ENCODE results near the gene CCDC181. TPM values are rescaled to one million over a fixed set of nuclear protein-coding genes. Genes with fewer than 3 reads are reported as not detected.

Gene CCDC181
- 0.23 and 0.42 TPM in 2 replicates for total RNA-seq (2022)
- Bru-seq, nascent RNA: percentile 34 among the genes with signal in this experiment
- BruChase-seq, experiment 1, labeled RNA remaining after a 2-hour chase: percentile 36 among the genes with signal in this experiment
- percentile 27 among the genes with signal in this experiment for BruChase-seq, experiment 2, labeled RNA remaining after a 6-hour chase
- long read RNA-seq: 0 reads

DNA sequence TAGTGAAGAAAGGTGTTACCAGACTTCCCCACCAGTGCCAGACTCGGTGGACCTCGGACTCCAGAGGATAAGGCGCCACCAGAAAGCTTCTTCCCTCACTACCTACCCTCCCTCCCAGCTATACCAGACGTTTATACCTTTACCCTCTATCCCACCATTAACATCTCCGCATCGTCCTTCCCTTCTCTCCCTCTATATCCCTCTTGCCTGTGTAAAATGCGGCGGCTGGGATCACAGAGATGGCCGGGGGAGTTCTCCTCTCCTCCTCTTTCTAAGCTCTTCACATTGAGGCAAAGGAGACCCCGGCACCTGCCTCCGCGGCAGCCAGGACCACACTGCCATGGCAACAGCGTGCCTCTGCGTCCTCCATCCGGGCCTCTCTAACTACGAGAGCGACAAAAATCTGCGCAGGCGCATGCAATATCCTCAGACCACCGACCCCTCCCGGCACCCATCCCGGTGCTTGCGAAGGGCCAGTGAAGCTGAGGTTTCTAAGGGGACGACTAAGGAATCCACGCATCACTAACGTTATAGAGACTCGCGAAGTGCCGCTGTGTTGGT lies at the start of gene CCDC181:
Gene CCDC181 (minus strand): TSS at position 394 of the 561 bp plus-strand sequence. CDS start 2,547 bp downstream, outside the sequence.
- H3K27me3 ChIP-seq (replicated peaks; ENCODE audit: control insufficient read depth, insufficient read depth, low read length): no peaks in the 10 kb centered on the region
- TF ChIP-seq, protein P1, sequence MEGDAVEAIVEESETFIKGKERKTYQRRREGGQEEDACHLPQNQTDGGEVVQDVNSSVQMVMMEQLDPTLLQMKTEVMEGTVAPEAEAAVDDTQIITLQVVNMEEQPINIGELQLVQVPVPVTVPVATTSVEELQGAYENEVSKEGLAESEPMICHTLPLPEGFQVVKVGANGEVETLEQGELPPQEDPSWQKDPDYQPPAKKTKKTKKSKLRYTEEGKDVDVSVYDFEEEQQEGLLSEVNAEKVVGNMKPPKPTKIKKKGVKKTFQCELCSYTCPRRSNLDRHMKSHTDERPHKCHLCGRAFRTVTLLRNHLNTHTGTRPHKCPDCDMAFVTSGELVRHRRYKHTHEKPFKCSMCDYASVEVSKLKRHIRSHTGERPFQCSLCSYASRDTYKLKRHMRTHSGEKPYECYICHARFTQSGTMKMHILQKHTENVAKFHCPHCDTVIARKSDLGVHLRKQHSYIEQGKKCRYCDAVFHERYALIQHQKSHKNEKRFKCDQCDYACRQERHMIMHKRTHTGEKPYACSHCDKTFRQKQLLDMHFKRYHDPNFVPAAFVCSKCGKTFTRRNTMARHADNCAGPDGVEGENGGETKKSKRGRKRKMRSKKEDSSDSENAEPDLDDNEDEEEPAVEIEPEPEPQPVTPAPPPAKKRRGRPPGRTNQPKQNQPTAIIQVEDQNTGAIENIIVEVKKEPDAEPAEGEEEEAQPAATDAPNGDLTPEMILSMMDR (IDR thresholded peaks at IDR 0.05; ENCODE audit: insufficient read depth in 1 of 2, low read depth in 1 of 2, low read length in 1 of 2, severe bottlenecking in 1 of 2, unreplicated experiment in 1 of 2): no peak
- no peaks in the 10 kb centered on the region for H3K9me3 ChIP-seq
- H3K27ac Mint-ChIP-seq (ENCODE audit: unreplicated experiment): no peak within 1 kb of the TSS
- H3K9me3 Mint-ChIP-seq (ENCODE audit: unreplicated experiment): peaks cover 8% of the 10 kb centered on the region
- POLR2A ChIA-PET: interaction anchor here (0.5 kb wide), 1 partner anchor 82 kb away, joined by 3 read pairs; no protein-coding TSS in a partner anchor
- no TSS peak for BruUV-seq (replicated peaks)
- DNase-seq: no peak
- peaks cover 11% of the 10 kb centered on the region for H3K27me3 Mint-ChIP-seq (ENCODE audit: insufficient read depth, unreplicated experiment)
- no peak within 1 kb of the TSS for H3K4me3 ChIP-seq (ENCODE audit: low read depth, low read length)
- H3K36me3 Mint-ChIP-seq (ENCODE audit: insufficient read depth, unreplicated experiment): no peaks in the 10 kb centered on the region
- H3K4me3 Mint-ChIP-seq (ENCODE audit: unreplicated experiment): no peak within 1 kb of the TSS
- CTCF ChIA-PET: no interaction called here
- no peaks in the 10 kb centered on the region for H3K4me1 ChIP-seq
- peaks cover under 1% of the 10 kb centered on the region for H3K4me1 Mint-ChIP-seq (ENCODE audit: low read depth, unreplicated experiment)
- intact Hi-C loops (cut with micrococcal nuclease; ENCODE audit: unreplicated experiment): no loop called here
- H3K36me3 ChIP-seq (ENCODE audit: control insufficient read depth, insufficient read depth, low read length): no peaks in the 10 kb centered on the region

GRCh38 chr1:169475806-169476387 lies 48.6 kb upstream of the CCDC181 start:
- Histone ChIP-seq H3K27me3 (replicated peaks; ENCODE audit: control insufficient read depth, insufficient read depth, low read length) (no peaks in the 10 kb centered on the region), H3K9me3 (no peaks in the 10 kb centered on the region), H3K4me1 (peaks cover 12% of the 10 kb centered on the region), H3K36me3 (ENCODE audit: control insufficient read depth, insufficient read depth, low read length) (peaks cover 1% of the 10 kb centered on the region), H3K4me3 (ENCODE audit: low read depth, low read length) (no peak overlapping the region)
- TF ChIP-seq, protein P1 (IDR thresholded peaks at IDR 0.05; ENCODE audit: insufficient read depth in 1 of 2, low read depth in 1 of 2, low read length in 1 of 2, severe bottlenecking in 1 of 2, unreplicated experiment in 1 of 2): no peak
- Mint-ChIP-seq H3K27me3 (ENCODE audit: insufficient read depth, unreplicated experiment) (no peaks in the 10 kb centered on the region), H3K4me3 (ENCODE audit: unreplicated experiment) (no peak overlapping the region), H3K36me3 (ENCODE audit: insufficient read depth, unreplicated experiment) (peaks cover 17% of the 10 kb centered on the region), H3K9me3 (ENCODE audit: unreplicated experiment) (no peaks in the 10 kb centered on the region), H3K27ac (ENCODE audit: unreplicated experiment) (no peak overlapping the region), H3K4me1 (ENCODE audit: low read depth, unreplicated experiment) (peaks cover 14% of the 10 kb centered on the region)
- CTCF ChIA-PET: no interaction called here
- POLR2A ChIA-PET: interaction anchor here (0.7 to 0.8 kb wide), 2 partner anchors 10 to 32 kb away, joined by 3 read pairs; no protein-coding TSS in a partner anchor
- intact Hi-C loops (cut with micrococcal nuclease; ENCODE audit: unreplicated experiment): no loop called here
- no TSS peak for BruUV-seq (replicated peaks)
- DNase-seq: no peak

GRCh38 chr1:169474302-169474995 lies 47.2 kb upstream of the CCDC181 start:
- Histone ChIP-seq H3K9me3 (no peaks in the 10 kb centered on the region), H3K27me3 (replicated peaks; ENCODE audit: control insufficient read depth, insufficient read depth, low read length) (no peaks in the 10 kb centered on the region), H3K4me1 (peaks cover 3% of the 10 kb centered on the region), H3K4me3 (ENCODE audit: low read depth, low read length) (no peak overlapping the region), H3K36me3 (ENCODE audit: control insufficient read depth, insufficient read depth, low read length) (peaks cover 1% of the 10 kb centered on the region)
- ChIA-PET CTCF (no interaction called here), POLR2A (interaction anchor here (0.7 kb wide), 1 partner anchor 31 kb away, joined by 3 read pairs; no protein-coding TSS in a partner anchor)
- no TSS peak for BruUV-seq (replicated peaks)
- Mint-ChIP-seq H3K9me3 (ENCODE audit: unreplicated experiment) (no peaks in the 10 kb centered on the region), H3K4me1 (ENCODE audit: low read depth, unreplicated experiment) (peaks cover 3% of the 10 kb centered on the region), H3K36me3 (ENCODE audit: insufficient read depth, unreplicated experiment) (peaks cover 17% of the 10 kb centered on the region), H3K4me3 (ENCODE audit: unreplicated experiment) (no peak overlapping the region), H3K27ac (ENCODE audit: unreplicated experiment) (no peak overlapping the region), H3K27me3 (ENCODE audit: insufficient read depth, unreplicated experiment) (no peaks in the 10 kb centered on the region)
- TF ChIP-seq, protein P1 (IDR thresholded peaks at IDR 0.05; ENCODE audit: insufficient read depth in 1 of 2, low read depth in 1 of 2, low read length in 1 of 2, severe bottlenecking in 1 of 2, unreplicated experiment in 1 of 2): no peak
- intact Hi-C loops (cut with micrococcal nuclease; ENCODE audit: unreplicated experiment): no loop called here
- DNase-seq: no peak

Data from Caco-2 (cell line).